ENCODE results near the gene ANKS1B.
A peak's percentile ranks its signal among the peaks of the same experiment; 100 is the strongest.
"Not testable (repeated sequence)": the region's sequence is repeated elsewhere in the genome, so short reads cannot be mapped to it uniquely, and the experiment has no call there.

ANKS1B gene

GRCh38 chr12:100017056-100017455, 32.3 kb upstream of the ANKS1B start:
- H3K4me3 ChIP-seq (ENCODE audit: control insufficient read depth, low read depth, low read length), result no peak overlapping the region
- no peak for DNase-seq (ENCODE audit: low read depth)
- no peak for TF ChIP-seq CTCF (conservative IDR thresholded peaks at IDR 0.05; ENCODE audit: control insufficient read depth, insufficient read depth, low read depth, low read length)

- not testable (repeated sequence) for H3K4me3 ChIP-seq (ENCODE audit: control insufficient read depth, low read depth, low read length); DNase-seq (ENCODE audit: low read depth)
These were observed 31.6 kb upstream of the ANKS1B start for GRCh38 chr12:100016304-100016703.

GRCh38 chr12:100005846-100006245, 21.1 kb upstream of the ANKS1B start:
- not testable (repeated sequence) for H3K4me3 ChIP-seq (ENCODE audit: control insufficient read depth, low read depth, low read length); DNase-seq (ENCODE audit: low read depth)

- no peak overlapping the region for H3K4me3 ChIP-seq (ENCODE audit: control insufficient read depth, low read depth, low read length)
- no peak for TF ChIP-seq CTCF (conservative IDR thresholded peaks at IDR 0.05; ENCODE audit: control insufficient read depth, insufficient read depth, low read depth, low read length)
- no peak for DNase-seq (ENCODE audit: low read depth)
These were observed 13.1 kb upstream of the ANKS1B start for GRCh38 chr12:99997806-99998205.

- H3K4me3 ChIP-seq (ENCODE audit: control insufficient read depth, low read depth, low read length), result no peak overlapping the region
- no peak for TF ChIP-seq CTCF (conservative IDR thresholded peaks at IDR 0.05; ENCODE audit: control insufficient read depth, insufficient read depth, low read depth, low read length)
- DNase-seq (ENCODE audit: low read depth), result no peak
These were observed 11.4 kb upstream of the ANKS1B start for GRCh38 chr12:99996095-99996494.

- no peak for DNase-seq (ENCODE audit: low read depth)
- H3K4me3 ChIP-seq (ENCODE audit: control insufficient read depth, low read depth, low read length), result peak overlapping the region; percentile 61
- no peak for TF ChIP-seq CTCF (conservative IDR thresholded peaks at IDR 0.05; ENCODE audit: control insufficient read depth, insufficient read depth, low read depth, low read length)
These were observed 895 bp upstream of the ANKS1B start for GRCh38 chr12:99985631-99986030.

GRCh38 chr12:99985129-99985570, 414 bp upstream of the ANKS1B start:
- DNase-seq (ENCODE audit: low read depth), result no peak
- TF ChIP-seq CTCF (conservative IDR thresholded peaks at IDR 0.05; ENCODE audit: control insufficient read depth, insufficient read depth, low read depth, low read length), result no peak
- peak overlapping the region; percentile 61 for H3K4me3 ChIP-seq (ENCODE audit: control insufficient read depth, low read depth, low read length)

- DNase-seq (ENCODE audit: low read depth), result no peak
- peak overlapping the region; percentile 59 for H3K4me3 ChIP-seq (ENCODE audit: control insufficient read depth, low read depth, low read length)
- TF ChIP-seq CTCF (conservative IDR thresholded peaks at IDR 0.05; ENCODE audit: control insufficient read depth, insufficient read depth, low read depth, low read length), result no peak
These were observed 1.1 kb downstream of the ANKS1B start for GRCh38 chr12:99983456-99984258.

Measured in fibroblast of mammary gland (primary cell).